Middle frontal gyrus (tissue), 1 donor: ENCODE data around the gene FOXP2.

Experiments used
- DNase-seq: peaks from one replicate; pipeline ENCODE4 v3.0.0-alpha.2; 2015; ENCODE audit warnings: low spot score; ENCODE audit errors: extremely low spot score

FOXP2 gene

DNA sequence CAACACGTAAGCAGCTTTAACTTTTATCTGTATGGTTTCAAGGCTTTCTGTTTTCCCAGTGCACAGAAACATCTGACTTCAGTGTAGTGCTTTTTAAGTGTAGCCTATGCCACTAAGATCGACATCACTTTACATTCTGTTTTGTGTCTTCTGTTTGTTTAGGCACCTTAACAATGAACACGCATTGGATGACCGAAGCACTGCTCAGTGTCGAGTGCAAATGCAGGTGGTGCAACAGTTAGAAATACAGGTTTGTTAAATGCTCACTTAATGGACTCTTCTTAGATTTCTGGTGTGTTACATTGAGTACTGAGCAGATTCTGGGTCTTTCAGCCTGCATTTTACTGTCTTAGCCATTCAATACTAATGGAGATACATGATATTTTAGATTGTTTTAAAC lies 237.4 kb downstream of the FOXP2 start:
- no peak for DNase-seq

DNA sequence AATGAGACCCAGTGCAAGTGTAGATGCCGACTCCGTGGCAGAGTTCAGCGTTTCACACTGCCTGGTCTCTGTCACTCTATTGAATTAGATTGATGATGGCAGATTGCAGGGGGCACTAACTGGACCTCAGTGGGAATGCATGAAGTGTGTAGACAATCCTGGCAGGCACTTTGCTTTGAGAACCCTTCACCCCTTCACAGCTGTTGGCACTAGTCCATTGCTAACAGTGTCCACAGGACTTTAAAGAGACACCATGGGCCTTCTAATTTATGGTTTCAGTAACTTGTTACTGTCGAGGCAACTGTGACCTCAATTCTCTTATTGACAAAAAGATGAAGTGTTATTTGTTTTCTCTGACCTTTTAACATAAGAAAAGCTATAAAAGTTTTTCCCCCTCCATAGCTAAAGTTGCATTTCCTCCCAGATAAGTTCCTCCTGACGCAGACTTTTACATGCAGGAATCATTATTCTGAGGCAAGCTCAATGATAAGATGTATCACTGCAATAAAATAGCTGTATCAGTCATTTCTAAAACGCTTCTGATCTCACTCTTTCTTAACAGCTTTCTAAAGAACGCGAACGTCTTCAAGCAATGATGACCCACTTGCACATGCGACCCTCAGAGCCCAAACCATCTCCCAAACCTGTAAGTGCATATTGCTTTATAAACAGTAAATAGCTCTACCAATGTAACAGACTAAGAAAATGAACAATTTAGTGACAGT lies 238.9 kb downstream of the FOXP2 start:
- DNase-seq: no peak

- no peak for DNase-seq
These were observed 241.9 kb downstream of the FOXP2 start for GRCh38 chr7:114656466-114656865.

DNA sequence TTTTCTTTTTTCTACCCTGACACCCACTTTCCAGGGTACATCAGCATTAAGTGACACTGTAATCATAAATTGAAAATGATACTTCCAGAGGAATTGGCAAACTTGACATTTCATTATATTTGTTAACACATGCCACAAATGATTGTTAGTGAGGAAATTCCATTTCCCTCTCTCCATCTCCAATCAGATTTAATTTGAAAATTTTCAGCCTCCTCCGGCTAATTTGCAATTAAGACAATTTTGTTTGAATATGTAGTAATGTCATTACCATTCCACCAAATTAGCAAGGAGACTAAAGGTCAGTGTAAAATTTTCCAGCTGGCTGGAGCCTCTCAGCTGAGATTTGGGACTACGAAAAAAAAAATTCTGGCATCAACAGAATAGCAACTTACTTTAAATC lies 242.7 kb downstream of the FOXP2 start:
- no peak for DNase-seq

GRCh38 chr7:114658216-114658615 lies 243.6 kb downstream of the FOXP2 start:
- no peak for DNase-seq

DNA sequence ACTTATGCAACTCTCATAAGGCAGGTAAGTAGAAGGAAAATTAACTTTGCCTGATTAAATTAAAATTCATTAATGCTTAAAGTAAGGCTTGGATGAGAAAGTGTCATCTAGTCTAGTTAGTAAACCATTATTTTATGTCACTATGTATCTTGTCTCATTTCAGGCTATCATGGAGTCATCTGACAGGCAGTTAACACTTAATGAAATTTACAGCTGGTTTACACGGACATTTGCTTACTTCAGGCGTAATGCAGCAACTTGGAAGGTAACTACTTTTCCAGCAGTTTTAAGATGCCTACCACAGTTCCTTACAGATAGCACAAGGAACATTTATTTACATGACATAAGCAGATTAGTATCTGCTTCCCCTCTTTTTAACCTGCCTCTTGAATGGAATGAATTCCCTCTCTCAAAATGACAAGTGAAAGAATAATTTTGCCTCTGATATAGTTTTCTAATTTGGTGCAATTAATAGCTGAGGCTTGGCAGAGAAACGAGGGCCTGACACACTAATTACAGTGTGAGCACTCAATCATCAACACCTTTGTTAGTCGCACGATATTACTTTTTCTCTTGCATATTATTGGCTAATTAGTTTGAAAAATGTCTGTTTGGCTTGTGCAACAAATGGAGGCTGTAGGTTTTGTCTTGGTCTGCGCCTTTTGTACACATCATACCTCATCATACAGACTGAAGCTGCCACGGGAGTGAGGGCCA lies 245.0 kb downstream of the FOXP2 start:
- no peak for DNase-seq

GRCh38 chr7:114660126-114660486 lies 245.5 kb downstream of the FOXP2 start:
- DNase-seq: no peak

DNA sequence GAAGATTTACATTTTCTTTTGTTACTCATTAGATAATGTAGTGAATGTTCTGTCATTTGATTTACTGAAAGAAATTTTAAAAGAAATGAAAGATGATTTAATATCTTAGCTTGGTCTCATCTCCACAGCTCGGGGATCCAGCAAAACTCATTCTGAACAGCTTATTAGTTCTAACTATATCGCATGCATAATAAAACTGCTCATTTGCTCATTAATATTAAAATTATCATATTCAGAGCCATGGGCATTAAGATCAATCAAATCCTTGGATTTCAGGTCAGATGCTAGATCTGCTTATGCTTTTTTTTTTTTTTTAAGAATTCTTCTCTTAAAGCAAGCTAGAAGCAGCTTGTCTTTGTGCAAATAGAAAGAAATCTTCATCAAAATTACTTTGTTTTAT lies 246.1 kb downstream of the FOXP2 start:
- no peak for DNase-seq

- no peak for DNase-seq
These were observed 247.5 kb downstream of the FOXP2 start for GRCh38 chr7:114662002-114662677.

DNA sequence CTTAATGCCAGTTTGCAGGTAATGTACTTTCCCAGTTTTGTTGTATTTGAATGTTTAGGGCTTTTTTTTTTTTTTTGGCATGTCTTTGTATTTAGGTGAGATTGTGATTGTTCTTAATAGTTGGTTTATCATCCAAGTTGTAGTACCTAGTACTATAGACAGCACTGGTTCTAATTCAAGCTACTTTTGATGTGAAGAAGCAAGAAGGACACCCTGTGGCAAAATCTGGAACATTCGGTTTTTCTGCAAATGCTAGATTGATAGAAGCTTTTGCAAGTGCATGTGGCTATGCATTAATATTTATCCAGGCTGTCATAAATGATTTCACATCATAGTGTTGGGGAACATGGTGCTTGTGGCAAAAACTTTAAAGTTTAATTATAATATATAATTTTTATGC lies 248.9 kb downstream of the FOXP2 start:
- no peak for DNase-seq

DNA sequence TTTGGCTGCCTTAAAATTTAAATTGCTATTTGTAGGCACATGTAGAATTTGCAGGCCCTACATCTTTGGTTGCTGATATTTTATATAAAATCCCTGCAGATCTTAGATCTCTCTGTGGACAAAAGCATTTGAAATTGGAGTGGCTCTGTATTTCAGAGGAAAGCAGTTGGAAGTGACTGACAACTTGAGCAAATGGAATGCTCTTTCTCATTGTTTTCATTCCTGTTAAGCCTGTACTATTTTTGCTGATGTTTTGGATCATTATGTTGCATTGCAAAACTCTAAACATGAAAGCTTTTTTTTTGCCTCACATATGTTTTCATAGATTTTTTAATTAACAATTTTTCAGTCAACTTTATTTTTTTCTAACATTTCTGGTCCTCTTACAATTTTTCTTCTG lies 256.1 kb downstream of the FOXP2 start:
- no peak for DNase-seq

- no peak for DNase-seq
These were observed 257.0 kb downstream of the FOXP2 start for GRCh38 chr7:114671563-114672123.

DNA sequence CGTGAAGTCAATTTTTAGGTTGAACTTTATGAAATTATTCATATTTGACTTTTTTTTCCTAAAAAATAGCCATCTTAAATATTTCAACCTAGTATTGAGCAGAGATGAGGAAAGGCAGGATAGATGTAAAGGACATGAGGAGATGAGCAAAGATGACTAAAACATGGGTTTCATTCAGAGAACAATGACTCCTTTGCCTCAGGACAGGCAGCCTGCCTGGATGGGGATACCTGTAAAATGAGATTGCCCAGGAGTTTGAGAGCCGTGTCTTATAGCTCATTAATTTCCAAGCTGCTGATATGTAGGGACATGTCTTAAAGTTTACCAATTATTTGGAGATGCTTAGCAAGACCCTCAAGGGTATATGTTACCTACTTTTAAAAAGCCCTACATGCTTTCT lies 263.5 kb downstream of the FOXP2 start:
- no peak for DNase-seq

DNA sequence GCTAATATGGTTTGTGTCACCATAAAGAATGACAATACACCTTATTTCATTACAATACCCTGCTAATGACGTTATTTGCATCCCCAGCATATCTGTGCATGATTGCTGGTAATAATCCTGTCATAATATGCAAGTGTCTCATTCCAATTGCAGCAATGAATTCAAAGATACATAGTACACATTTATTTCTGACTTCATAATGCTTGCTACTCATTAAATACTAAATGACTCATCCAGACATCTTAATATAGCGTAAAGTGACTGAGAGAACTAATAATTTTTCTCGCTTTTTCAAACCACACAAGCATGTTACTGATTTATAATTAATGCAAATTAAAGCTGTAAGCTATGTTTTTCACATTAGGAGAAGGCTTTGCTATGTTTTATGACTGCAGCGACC lies 272.6 kb downstream of the FOXP2 start:
- no peak for DNase-seq

DNA sequence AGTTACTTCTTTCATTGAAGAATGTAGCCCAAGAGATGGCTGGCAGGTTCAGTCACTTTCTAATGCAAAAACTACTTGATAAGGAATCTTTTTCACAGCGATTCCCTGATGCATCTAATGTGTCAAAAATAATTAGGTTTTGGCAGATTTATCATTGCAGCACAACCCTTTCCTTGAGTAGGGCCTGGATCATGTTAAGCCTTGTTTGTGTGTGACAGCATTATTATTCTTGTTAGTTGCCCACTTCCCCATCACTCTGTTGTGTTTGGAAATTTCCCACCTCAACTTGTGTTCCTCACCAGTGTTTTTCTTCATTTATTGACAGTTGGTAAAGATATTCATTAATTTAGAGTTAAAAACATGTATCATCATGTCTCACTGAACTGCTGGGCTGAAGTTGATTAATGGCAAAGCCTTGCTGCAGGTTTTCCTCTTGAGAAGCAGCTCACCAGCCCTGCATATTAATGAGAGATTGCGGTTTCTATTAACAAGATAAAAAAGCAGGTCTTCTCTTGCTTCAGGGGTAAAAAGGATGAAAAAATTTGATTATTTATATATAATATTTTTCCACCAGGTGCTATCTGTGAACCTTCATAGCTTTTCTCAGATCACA lies 273.9 kb downstream of the FOXP2 start:
- no peak for DNase-seq

- DNase-seq: no peak
These were observed 274.8 kb downstream of the FOXP2 start for GRCh38 chr7:114689406-114689805.

DNA sequence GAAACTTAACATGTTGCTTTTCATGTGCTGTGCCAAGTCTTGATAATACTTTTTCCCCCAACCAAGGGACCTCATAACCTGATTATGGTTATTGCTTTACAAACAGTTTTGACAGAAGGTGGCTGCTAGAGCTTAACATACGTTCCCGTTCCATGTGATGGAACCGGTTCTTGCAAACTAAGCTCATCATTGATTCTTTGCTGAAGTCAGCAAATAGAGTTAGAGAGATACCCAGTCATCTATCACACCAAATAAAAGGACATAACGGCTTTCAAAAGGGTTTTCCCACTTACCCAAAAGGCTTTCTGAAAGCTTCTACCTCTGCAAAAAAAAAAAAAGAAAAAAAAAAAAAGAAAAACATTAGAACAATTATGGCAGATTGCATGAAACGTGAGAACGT lies 277.0 kb downstream of the FOXP2 start:
- no peak for DNase-seq

DNA sequence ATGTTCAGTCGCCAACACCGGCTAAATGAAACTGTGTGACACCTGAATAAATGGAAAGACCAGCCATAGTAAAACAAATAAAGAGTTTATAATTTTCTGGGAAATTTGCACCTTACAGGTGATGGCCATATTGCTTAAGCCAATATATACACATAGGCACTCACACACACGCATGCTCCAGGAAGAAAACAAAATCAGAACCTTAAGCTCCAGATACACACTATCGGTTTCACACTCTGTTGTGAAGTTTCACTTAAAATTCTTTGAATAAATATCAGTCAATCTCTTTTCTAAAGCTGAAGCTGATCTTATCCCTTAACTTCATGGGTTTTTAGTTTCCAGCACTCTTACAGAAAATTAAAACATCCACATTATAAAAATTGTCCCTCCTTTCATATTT lies 280.6 kb downstream of the FOXP2 start:
- no peak for DNase-seq

GRCh38 chr7:114700247-114700928 lies 285.8 kb downstream of the FOXP2 start:
- no peak for DNase-seq

GRCh38 chr7:114703677-114704076 lies 289.1 kb downstream of the FOXP2 start:
- DNase-seq: no peak

DNA sequence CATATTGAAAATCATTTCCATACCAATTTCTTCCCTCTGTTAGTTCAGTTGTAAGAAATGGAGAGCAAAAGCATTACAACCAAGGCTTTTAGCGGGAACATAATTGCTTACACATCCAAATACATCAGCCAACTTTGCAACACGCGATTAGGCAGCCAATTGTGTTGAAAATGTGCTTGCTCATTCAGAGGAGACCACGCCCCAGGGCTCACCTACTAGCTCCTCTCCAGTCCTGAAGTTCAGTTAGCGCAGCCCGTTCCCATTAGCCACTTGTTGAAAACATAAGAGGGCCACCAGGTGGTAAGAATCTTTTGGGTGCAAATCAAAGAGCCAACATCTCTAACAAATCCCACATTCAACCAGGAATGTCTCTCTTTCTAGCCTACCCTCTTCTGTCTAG lies 294.0 kb downstream of the FOXP2 start:
- DNase-seq: no peak
